ENCODE results near the gene ANKRD60. TPM values are rescaled to one million over a fixed set of nuclear protein-coding genes. Genes with fewer than 3 reads are reported as not detected.

Gene ANKRD60
- total and polyA plus RNA-seq, 2 donors (not counting 1 experiment from before 2014, with no cell fraction given) = not detected

DNA sequence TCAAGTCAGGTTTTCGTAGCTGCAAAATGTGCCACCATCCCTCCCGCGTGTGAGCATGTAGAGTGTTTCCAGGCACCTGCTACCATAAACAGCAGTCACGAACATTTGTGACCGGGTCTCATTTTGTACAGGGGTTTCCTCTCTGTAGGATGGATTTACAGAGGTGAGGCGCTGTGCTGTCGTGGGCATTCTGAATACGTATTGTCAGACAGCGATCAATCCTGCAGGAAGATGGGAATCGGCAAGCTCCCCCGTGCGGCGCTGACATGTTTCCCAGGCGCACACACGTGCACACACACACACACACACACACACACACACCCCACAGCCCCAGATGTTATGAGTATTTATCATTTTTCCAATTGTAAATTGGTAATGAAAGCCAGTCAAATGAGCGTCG, 15.8 kb downstream of the ANKRD60 start:
- no peak overlapping the region for H3K4me2 ChIP-seq (ENCODE audit: extremely low read depth, insufficient read depth, low read length)
- H3K27ac ChIP-seq (ENCODE audit: insufficient read depth, low read length) = no peak overlapping the region
- no peaks in the 10 kb centered on the region for H3K79me2 ChIP-seq (ENCODE audit: control insufficient read depth, insufficient read depth, low read length)
- H3K4me3 ChIP-seq (replicated peaks in 1 of 4; ENCODE audit: control extremely low read depth in 1 of 4, insufficient read depth in 1 of 4, low read depth in 3 of 4, low read length in 4 of 4) = no peak overlapping the region
- no peaks in the 10 kb centered on the region for H3K4me1 ChIP-seq (ENCODE audit: control insufficient read depth, extremely low read depth, insufficient read depth, low read length)
- no peak overlapping the region for H3K9ac ChIP-seq (ENCODE audit: insufficient read depth, low read length)
- no peak for DNase-seq (ENCODE audit: low read depth in 2 of 2)
- no peaks in the 10 kb centered on the region for H4K20me1 ChIP-seq (ENCODE audit: control insufficient read depth, extremely low read depth, insufficient read depth, low read length)
- peaks cover 6% of the 10 kb centered on the region for H3K27me3 ChIP-seq (ENCODE audit: control insufficient read depth, insufficient read depth, low read length)
- no peaks in the 10 kb centered on the region for H3K9me3 ChIP-seq (ENCODE audit: control insufficient read depth, insufficient read depth, low read depth, low read length)
- TF ChIP-seq, protein P1, sequence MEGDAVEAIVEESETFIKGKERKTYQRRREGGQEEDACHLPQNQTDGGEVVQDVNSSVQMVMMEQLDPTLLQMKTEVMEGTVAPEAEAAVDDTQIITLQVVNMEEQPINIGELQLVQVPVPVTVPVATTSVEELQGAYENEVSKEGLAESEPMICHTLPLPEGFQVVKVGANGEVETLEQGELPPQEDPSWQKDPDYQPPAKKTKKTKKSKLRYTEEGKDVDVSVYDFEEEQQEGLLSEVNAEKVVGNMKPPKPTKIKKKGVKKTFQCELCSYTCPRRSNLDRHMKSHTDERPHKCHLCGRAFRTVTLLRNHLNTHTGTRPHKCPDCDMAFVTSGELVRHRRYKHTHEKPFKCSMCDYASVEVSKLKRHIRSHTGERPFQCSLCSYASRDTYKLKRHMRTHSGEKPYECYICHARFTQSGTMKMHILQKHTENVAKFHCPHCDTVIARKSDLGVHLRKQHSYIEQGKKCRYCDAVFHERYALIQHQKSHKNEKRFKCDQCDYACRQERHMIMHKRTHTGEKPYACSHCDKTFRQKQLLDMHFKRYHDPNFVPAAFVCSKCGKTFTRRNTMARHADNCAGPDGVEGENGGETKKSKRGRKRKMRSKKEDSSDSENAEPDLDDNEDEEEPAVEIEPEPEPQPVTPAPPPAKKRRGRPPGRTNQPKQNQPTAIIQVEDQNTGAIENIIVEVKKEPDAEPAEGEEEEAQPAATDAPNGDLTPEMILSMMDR (conservative IDR thresholded peaks at IDR 0.05 in 1 of 2, IDR thresholded peaks at IDR 0.05 in 1 of 2; ENCODE audit: low read depth in 1 of 2, low read length in 2 of 2) = no peak
- no peaks in the 10 kb centered on the region for H3K36me3 ChIP-seq (ENCODE audit: control insufficient read depth, insufficient read depth, low read length)
- H2AFZ ChIP-seq (ENCODE audit: low read length) = no peak overlapping the region

GRCh38 chr20:58210398-58210747, 18.1 kb downstream of the ANKRD60 start:
- Histone ChIP-seq H3K79me2 (ENCODE audit: control insufficient read depth, insufficient read depth, low read length) (no peaks in the 10 kb centered on the region), H3K36me3 (ENCODE audit: control insufficient read depth, insufficient read depth, low read length) (no peaks in the 10 kb centered on the region), H3K27ac (ENCODE audit: insufficient read depth, low read length) (no peak overlapping the region), H3K4me3 (replicated peaks in 1 of 4; ENCODE audit: control extremely low read depth in 1 of 4, insufficient read depth in 1 of 4, low read depth in 3 of 4, low read length in 4 of 4) (no peak overlapping the region), H4K20me1 (ENCODE audit: control insufficient read depth, extremely low read depth, insufficient read depth, low read length) (no peaks in the 10 kb centered on the region), H3K9ac (ENCODE audit: insufficient read depth, low read length) (no peak overlapping the region), H3K9me3 (ENCODE audit: control insufficient read depth, insufficient read depth, low read depth, low read length) (no peaks in the 10 kb centered on the region), H2AFZ (ENCODE audit: low read length) (no peak overlapping the region), H3K27me3 (ENCODE audit: control insufficient read depth, insufficient read depth, low read length) (peaks cover 6% of the 10 kb centered on the region), H3K4me2 (ENCODE audit: extremely low read depth, insufficient read depth, low read length) (no peak overlapping the region), H3K4me1 (ENCODE audit: control insufficient read depth, extremely low read depth, insufficient read depth, low read length) (no peaks in the 10 kb centered on the region)
- DNase-seq (ENCODE audit: low read depth in 2 of 2) = no peak
- TF ChIP-seq, protein P1 (conservative IDR thresholded peaks at IDR 0.05 in 1 of 2, IDR thresholded peaks at IDR 0.05 in 1 of 2; ENCODE audit: low read depth in 1 of 2, low read length in 2 of 2) = no peak
- no peak for TF ChIP-seq EZH2 (IDR thresholded peaks at IDR 0.05; ENCODE audit: low read length, missing control alignments)

DNA sequence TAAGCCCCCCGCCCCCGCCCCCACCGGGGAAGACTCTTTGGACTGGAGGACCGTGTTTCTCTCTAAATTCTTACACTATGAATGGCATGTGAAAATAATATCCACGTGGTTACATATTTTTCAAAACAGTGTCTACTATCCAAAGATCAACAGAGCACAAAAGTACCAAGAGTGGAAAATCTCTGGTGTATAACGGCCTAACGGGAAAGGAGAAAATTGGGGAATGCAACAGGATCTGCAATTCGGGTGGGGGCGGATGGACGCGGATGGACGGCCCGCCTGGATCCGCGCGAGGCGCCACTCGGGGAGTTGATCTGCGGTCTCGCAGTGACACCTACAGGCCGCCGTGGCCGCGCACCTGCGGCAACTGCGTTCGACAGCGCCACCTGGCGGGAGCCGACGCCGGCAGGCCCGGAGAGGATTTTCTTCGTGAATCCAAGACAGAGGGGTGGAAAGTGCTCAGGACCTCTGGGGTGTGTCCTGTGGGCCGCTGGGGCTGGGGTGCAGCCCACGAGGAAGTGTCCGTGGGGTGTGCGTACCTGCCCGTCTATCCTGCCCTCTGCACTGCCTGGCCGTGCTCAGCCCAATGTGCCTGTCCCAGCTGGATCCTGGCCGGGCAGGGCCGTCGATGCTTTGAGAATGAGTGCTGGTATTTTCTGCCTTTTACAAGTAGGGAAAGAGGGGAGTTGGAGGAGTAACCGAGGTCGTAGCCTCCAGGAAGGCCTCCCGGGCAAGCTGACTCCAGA, 18.6 kb downstream of the ANKRD60 start:
- Histone ChIP-seq H3K4me1 (ENCODE audit: control insufficient read depth, extremely low read depth, insufficient read depth, low read length) (no peaks in the 10 kb centered on the region), H3K9me3 (ENCODE audit: control insufficient read depth, insufficient read depth, low read depth, low read length) (no peaks in the 10 kb centered on the region), H3K4me2 (ENCODE audit: extremely low read depth, insufficient read depth, low read length) (no peak overlapping the region), H3K27me3 (ENCODE audit: control insufficient read depth, insufficient read depth, low read length) (peaks cover 6% of the 10 kb centered on the region), H3K27ac (ENCODE audit: insufficient read depth, low read length) (no peak overlapping the region), H3K9ac (ENCODE audit: insufficient read depth, low read length) (no peak overlapping the region), H4K20me1 (ENCODE audit: control insufficient read depth, extremely low read depth, insufficient read depth, low read length) (no peaks in the 10 kb centered on the region), H3K79me2 (ENCODE audit: control insufficient read depth, insufficient read depth, low read length) (no peaks in the 10 kb centered on the region), H3K36me3 (ENCODE audit: control insufficient read depth, insufficient read depth, low read length) (no peaks in the 10 kb centered on the region), H2AFZ (ENCODE audit: low read length) (no peak overlapping the region), H3K4me3 (replicated peaks in 1 of 4; ENCODE audit: control extremely low read depth in 1 of 4, insufficient read depth in 1 of 4, low read depth in 3 of 4, low read length in 4 of 4) (no peak overlapping the region)
- TF ChIP-seq, protein P1 (conservative IDR thresholded peaks at IDR 0.05 in 1 of 2, IDR thresholded peaks at IDR 0.05 in 1 of 2; ENCODE audit: low read depth in 1 of 2, low read length in 2 of 2) = peak; percentile 99 to 100
- no peak for TF ChIP-seq EZH2 (IDR thresholded peaks at IDR 0.05; ENCODE audit: low read length, missing control alignments)
- peak; percentile 52 to 68 for DNase-seq (ENCODE audit: low read depth in 2 of 2)

All from fibroblast of lung (primary cell).